GM18505 (cell line): ENCODE data around the gene SLC22A4.

ENCODE experiments used
- ATAC-seq: cut with Tn5 transposase; IDR thresholded peaks from one replicate; pipeline ENCODE4 v1.9.1; 2021; ENCODE audit not compliant: unreplicated experiment
- POLR2A ChIP-seq: IDR thresholded peaks from 4 replicates; pipeline ENCODE4 v1.6.1; 2011; ENCODE audit warnings: borderline replicate concordance; ENCODE audit not compliant: insufficient read depth, insufficient read length; ENCODE audit errors: extremely low read depth

Gene SLC22A4

DNA sequence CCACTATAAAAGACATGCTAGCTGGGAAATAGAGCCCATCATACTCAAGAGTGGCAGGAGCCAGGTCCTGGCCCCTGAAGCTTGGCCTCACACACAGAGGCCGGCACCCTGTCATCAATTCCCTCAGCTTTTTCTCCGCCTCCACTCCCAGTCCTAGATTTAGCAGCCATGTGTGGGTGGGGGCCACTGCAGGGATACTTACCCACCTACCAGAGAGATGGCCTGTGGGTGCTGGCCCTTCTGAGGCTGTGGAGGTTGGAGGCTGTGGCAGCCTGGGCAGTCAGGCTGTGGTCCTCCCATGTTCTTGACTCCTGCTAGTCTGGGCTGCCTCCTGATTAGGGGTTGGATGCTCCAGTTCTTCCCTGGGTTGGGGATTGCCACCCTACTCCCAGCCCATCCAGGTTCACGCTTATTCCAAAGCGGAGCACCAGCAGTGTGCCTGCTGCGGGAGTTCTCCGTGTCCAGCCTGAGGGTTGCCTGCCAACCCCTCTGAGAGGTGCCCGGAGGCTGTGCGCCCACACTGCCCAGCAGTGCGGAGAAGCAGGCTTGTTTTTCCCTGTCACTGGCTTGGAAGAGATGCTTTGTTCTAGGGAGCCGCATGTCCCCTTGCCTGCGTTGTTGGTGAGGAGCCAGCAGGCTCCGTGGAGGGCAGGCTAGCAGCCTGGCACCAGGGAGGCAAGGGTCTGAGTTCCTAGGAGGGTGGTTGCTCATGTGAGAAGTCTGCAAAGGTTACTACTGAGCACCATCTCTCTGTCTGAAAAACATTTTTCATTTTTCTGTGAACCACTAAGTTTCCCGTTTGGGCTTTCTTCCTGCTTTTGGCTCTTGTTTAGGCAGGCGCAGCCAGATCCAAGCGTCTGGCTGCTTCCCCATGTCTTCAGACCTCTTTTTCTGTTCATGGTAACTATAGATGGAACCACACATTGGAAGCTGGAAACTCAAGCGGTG, 82.8 kb downstream of the SLC22A4 start:
- TF ChIP-seq POLR2A = no peak
- ATAC-seq = no peak

DNA sequence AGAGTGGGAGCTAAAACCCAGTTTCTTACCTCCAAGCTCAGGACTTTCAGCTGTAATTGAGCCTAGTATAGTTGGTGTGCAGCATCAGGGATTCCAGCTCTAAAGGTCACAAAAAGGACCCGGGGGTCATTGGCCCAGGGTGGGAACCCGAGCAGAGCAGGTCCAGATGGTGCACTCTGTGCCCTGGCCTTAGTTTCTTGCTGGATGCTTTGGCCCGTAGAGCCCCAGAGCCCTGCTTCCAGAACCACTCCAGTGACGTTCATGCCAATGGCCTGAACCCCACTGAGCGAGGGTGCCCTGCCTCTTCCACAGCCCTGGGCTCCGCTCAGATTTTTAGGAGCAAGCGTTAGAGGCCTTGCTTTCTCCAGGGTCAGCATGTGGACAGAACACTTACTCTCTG, 83.5 kb downstream of the SLC22A4 start:
- TF ChIP-seq POLR2A = no peak
- no peak for ATAC-seq

DNA sequence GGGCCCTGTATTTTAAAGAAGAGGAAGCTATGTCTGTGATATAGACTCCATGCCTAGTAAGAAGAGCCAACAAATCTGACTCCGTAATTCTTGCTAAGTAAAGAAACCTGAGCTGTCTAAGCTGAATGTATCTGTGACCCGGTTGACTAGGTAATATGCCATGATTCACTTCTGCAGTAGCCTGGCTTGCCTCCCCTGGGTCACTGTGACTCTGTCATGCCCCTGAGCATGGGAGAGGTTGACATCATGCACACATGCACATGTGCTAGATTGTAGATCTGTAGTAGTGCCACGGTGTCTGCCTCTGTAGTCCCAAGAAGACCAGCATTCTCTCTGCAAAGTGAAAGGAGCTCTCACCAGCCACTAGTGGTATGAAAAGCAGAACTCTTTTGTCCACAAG, 84.4 kb downstream of the SLC22A4 start:
- no peak for TF ChIP-seq POLR2A
- no peak for ATAC-seq

DNA sequence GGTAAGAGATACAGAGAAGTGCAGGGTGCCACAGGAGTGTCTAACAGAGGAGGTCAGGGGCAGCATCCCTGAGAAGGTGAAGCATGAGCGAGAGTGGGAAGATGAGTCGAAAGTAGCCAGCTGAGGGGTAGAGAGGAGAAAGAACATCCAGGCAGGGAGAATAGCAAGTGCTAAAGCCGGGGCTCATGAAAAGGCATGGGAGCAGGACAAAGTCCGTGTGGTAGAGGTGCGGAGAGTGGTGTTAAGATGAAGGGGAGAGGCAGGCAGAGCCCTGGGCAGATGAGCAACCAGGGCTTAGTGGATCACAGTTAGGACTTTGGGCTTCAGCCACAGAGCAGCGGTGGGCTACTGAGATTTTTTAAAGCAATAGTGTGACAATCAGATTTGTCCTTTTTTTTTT, 85.9 kb downstream of the SLC22A4 start:
- TF ChIP-seq POLR2A = no peak
- ATAC-seq = no peak

DNA sequence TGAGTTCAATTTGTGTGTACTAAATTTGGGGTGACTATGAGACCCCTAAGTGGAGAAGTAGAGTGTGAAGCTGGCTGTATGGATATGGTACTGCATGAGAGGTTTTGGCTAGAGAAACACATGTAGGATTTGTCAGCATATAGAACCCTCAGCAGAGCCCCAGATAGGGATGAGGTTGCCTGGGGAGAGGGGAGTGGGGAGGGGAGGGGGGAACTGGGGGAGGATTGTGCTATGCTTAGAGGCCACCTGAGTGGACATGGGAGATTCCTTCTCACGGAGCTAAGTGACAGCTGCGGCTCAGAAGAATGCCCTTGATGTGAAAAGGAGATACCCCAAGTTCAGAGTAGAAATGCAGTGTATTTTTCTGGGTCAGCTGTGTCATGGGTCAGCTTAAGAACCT, 86.5 kb downstream of the SLC22A4 start:
- no peak for ATAC-seq
- TF ChIP-seq POLR2A = no peak

DNA sequence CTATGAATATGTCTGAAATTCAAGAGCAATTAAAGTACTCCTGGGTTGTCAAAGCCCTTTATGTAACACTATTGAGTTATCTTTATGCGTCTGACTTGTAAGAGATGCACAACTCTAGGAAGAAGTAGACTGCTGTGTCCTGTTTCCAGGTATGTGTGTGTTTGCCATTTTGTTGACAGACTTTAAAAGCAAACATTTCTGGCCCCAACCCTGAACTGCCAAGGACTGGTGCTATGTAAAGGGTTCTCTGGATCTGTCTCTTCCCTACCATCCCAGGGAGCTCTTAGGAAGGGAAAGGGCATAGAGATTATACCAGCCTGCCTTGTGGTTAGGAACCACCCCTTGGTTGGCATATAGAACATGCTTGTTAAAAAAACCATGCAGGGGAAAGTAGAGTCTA, 87.4 kb downstream of the SLC22A4 start:
- no peak for ATAC-seq
- no peak for TF ChIP-seq POLR2A

DNA sequence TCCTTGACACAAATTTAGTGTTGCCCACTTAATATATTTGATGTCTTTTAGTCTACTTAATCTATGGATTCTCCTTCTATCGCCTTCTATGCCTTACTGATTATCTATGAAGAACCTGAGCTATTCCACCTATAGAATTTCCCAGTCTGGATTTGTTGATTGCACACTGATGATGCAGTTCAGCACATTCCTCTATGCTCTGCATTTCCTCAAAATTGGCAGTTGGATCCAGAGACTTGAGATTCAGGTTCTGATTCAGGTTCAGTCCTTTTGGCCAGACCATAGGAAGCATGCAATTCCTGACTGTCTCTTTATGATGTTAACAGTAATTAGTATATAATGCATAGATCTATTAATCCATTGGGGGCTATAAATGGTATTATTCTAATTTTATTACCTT, 89.1 kb downstream of the SLC22A4 start:
- no peak for TF ChIP-seq POLR2A
- no peak for ATAC-seq

DNA sequence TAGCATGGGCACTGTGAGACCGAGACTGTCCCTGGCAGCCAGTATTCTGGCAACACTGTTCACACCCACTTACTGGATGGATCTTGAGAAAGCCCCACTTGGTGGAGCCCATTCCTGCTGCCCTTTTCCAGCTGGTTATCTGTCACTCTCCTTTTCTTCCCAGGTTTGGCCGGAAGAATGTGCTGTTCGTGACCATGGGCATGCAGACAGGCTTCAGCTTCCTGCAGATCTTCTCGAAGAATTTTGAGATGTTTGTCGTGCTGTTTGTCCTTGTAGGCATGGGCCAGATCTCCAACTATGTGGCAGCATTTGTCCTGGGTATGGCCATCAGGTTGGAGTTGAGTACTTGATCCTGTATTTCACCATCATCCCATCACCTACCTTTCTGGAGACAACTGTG, 89.8 kb downstream of the SLC22A4 start:
- TF ChIP-seq POLR2A = no peak
- no peak for ATAC-seq

DNA sequence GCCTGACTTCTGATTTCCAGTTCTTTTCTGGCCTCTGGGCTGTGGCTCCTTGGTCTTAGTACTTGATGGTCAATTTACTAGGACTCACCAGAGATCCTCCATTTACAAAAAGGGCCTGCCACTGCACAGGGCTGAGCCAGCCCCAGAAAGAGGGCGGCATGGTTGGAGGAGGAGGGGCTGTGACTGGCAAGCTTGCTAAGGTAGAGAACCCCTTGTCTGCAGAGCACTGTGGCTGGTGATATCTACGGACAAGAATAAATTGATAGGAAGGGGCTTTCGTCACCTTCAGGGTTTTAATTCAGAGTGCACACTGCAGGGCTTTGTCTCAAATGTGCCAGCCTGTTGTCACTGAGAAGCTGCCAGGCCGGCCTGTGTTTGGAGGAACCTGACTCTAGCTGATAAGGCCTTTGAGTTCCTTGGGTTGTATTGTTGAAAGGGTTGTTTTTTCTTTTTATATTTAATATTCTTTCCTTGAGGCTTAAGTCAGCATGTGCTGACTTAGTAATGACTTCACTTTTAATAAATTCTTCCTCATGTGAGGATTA, 90.4 kb downstream of the SLC22A4 start:
- TF ChIP-seq POLR2A = no peak
- ATAC-seq = no peak

DNA sequence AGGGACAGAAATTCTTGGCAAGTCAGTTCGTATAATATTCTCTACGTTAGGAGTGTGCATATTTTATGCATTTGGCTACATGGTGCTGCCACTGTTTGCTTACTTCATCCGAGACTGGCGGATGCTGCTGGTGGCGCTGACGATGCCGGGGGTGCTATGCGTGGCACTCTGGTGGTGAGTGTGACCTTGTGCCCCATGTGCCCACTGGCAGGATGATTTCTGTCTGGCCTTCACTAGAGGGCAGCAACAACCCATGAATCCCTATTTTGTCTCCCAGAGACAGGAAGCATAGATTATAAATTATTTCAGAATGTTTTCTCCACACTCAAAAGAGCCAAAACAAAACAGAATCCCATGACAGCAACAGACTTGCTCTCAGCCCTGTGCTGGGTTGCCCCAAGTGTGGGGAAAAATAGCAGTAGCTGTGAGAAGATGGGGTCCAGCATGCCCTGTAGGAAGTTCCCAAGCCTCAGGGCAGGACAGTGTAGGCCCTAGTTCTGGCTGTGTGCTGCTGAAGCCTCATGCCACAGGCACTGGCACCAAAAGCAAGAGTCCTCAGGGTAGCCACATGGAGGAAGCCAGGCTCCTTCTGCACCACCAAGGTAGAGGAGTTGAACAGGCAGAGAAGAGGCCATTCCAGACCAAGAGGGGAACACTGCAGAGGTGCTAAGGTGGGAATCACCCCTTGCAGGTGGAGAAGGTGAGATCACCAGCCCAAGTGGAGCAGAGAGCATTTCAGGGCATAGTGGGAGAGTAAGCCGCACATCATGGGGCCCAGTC, 91.3 kb downstream of the SLC22A4 start:
- ATAC-seq = no peak
- no peak for TF ChIP-seq POLR2A

DNA sequence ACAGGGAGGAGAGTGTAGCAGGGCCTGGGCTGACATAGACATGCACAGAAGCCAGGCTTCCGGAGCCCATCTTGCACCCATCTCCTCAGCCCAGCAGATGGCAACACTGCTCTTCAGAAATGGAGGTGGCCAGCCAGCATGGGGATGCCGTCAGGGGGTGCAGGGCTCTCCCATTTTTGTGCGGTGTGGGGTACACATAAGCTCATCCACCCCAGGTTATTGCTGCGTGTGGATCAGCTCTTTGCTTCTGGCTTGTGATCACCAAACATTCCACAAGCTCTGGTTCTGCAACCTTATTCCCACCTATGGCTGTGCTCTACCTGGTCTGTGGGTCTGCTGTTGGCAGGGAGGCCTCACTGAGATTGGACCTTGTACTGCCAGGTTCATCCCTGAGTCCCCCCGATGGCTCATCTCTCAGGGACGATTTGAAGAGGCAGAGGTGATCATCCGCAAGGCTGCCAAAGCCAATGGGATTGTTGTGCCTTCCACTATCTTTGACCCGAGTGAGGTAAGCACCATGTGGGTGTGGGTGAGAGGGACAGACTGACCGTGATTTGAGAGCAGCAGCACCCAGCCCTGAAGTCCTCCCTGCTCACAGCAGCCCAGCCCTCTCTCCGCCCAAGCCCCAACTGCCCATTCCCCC, 92.6 kb downstream of the SLC22A4 start:
- TF ChIP-seq POLR2A = no peak
- peak; percentile 61 for ATAC-seq

DNA sequence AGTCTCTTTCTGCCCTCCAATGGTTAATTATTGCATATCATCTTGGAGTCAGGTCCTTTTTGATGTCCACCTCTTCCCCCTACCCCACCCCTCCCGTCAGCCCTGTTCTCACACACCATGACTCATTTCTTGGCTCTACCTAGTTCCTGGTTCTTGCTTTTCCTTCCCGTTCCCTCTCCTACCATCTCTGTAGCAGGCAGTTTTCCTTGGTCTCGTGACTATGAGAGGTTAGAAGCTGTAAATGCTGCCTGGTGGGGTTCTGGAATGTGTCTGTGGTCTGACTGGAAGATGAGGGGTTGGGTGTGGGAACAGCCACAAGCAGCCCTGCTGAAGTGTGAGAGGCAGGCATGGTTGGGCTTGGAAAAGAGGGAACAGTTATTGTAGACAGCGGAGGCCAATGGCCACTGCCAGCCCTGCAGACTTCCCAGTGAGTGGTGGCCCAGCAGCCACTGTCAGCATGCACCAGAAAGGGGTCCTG, 93.5 kb downstream of the SLC22A4 start:
- ATAC-seq = no peak
- no peak for TF ChIP-seq POLR2A

DNA sequence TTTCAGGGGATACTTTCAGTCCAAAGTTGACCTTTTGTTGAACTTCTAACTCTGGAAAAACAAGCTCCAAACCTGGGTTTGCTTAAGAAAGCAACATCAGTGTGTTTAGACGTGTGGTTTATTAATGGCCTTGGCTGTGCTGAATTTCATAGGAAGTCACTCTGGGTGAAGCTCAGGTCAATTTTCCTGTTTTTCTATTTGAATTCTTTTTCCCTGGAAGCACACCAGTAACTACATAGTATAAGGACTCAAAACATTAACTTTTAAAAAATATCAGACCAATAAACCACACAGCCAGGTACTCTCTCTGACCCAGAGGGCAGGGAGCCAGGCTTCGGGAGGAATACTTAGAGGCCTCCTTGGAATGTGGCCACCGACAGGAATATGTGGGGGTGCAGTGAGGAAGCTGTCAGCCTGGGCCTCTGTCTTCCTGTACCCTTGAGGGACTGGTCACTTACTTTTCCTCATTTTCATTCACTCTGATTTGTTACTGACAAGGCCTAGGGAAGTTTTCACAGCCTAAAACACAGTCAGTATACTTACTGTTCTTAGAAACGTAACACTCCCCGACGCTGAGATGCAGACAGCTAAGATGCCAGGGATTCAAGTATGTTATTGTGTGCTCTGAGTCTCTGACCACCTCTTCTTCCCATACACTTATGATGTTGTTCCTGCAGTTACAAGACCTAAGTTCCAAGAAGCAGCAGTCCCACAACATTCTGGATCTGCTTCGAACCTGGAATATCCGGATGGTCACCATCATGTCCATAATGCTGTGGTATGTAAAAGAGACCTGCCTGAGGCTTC, 94.3 kb downstream of the SLC22A4 start:
- no peak for TF ChIP-seq POLR2A
- no peak for ATAC-seq

DNA sequence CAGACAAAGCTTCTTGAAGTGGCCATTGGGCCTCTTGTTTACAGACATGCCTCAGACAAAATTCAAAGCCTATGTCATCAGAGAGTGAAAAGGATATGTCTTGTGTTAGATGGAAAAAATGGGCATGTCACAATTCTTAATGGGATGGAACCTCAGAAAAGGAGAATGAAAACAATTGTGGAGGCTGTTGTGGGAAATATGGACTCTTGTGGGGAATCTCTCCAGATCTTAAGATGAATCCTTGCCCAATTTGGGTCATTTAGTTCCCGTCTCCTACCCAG, 94.8 kb downstream of the SLC22A4 start:
- TF ChIP-seq POLR2A = no peak
- no peak for ATAC-seq
